ENCODE results near the gene ATF4. TPM values are rescaled to one million over a fixed set of nuclear protein-coding genes. Genes with fewer than 3 reads are reported as not detected.

Gene ATF4
- total RNA-seq, 2 experiments from 2014 or later, result 720 to 732 TPM

DNA sequence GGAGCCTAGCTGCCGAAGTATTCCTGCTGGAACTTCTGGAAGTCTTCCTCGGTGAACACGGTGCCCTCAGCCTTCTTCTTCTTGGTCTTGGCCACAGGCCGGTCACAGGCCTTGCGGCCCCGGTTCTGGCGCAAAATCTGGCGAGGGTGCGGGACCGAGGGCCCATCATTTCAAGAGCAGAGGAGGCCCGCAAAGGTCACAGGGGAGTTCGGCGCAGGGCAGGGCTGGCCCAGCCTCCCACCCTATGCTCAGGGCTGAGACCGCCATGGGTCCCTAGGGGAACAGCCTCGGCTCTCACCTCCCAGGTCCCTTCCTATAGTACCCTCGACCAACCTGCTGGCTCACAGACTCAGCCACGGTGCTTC, 9.1 kb downstream of the ATF4 start:
- CTCF ChIA-PET (ENCODE audit: unreplicated experiment), result interaction anchor here (1.0 to 3.2 kb wide), 5 partner anchors 13 to 186 kb away, joined by 3 to 17 read pairs (median 4); no protein-coding TSS in a partner anchor
- BruUV-seq (replicated peaks), result no TSS peak

DNA sequence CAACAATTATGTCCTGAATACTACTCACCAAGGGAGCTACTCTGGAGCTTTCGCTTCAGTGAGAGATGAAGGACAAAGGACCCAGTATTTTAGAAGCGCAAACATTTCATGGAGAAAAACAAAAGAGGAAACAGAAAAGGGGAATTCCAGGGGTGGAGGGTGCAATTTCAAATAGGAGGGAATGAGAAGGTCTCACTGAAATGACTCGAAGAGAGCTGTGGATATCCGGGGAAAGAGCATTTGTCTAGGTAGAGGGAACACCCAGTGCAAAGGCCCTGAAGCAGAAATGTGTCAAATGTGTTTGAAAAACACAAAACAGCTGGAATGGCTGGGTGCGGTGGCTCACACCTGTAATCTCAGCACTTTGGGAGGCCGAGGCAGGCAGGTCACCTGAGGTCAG, 9.8 kb downstream of the ATF4 start:
- Histone ChIP-seq H3K9me3 (ENCODE audit: low read length) (no peaks in the 10 kb centered on the region), H3K4me3 (ENCODE audit: low read depth, low read length, poor library complexity, severe bottlenecking) (peak overlapping the region; percentile 97), H3K9me2 (ENCODE audit: insufficient read depth, low read length) (no peaks in the 10 kb centered on the region), H3K4me2 (ENCODE audit: low read length) (peak overlapping the region; percentile 81), H3K79me2 (ENCODE audit: insufficient read depth, low read depth, low read length) (peaks cover 27% of the 10 kb centered on the region), H3K4me1 (ENCODE audit: insufficient read depth, low read length, poor library complexity, severe bottlenecking) (peaks cover 77% of the 10 kb centered on the region), H2AFZ (ENCODE audit: low read length) (no peak overlapping the region), H3K36me3 (ENCODE audit: insufficient read depth, low read length) (peaks cover 51% of the 10 kb centered on the region), H4K20me1 (ENCODE audit: insufficient read depth, low read length) (peaks cover 3% of the 10 kb centered on the region; the same call in 1 of the 2 replicates), H3K27ac (ENCODE audit: low read depth, low read length, poor library complexity, severe bottlenecking) (peak overlapping the region; percentile 95)
- CTCF ChIA-PET (ENCODE audit: unreplicated experiment), result interaction anchor here (0.6 kb wide), 2 partner anchors 34 to 223 kb away, joined by 3 read pairs; no protein-coding TSS in a partner anchor
- no TSS peak for BruUV-seq (replicated peaks)
- POLR2A ChIA-PET, result interaction anchor here (1.4 to 2.4 kb wide), 3 partner anchors 10 to 514 kb away, joined by 5 to 15 read pairs (median 5); partner anchors contain the start of gene ATF4
- no peak for TF ChIP-seq EZH2phosphoT487 (IDR thresholded peaks at IDR 0.05; ENCODE audit: borderline replicate concordance, low read depth, low read length)
- TF ChIP-seq, protein P1, sequence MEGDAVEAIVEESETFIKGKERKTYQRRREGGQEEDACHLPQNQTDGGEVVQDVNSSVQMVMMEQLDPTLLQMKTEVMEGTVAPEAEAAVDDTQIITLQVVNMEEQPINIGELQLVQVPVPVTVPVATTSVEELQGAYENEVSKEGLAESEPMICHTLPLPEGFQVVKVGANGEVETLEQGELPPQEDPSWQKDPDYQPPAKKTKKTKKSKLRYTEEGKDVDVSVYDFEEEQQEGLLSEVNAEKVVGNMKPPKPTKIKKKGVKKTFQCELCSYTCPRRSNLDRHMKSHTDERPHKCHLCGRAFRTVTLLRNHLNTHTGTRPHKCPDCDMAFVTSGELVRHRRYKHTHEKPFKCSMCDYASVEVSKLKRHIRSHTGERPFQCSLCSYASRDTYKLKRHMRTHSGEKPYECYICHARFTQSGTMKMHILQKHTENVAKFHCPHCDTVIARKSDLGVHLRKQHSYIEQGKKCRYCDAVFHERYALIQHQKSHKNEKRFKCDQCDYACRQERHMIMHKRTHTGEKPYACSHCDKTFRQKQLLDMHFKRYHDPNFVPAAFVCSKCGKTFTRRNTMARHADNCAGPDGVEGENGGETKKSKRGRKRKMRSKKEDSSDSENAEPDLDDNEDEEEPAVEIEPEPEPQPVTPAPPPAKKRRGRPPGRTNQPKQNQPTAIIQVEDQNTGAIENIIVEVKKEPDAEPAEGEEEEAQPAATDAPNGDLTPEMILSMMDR (conservative IDR thresholded peaks at IDR 0.05; ENCODE audit: low read length), result no peak
- DNase-seq (ENCODE audit: low spot score), result no peak
- intact Hi-C loops (cut with micrococcal nuclease; ENCODE audit: unreplicated experiment), result loop anchor here (10.0 kb wide), 2 partner anchors 415 to 645 kb away; partner anchors contain the start of gene TNRC6B

More for the DNA sequence above, 9.1 kb downstream of the ATF4 start:
- H3K4me2 ChIP-seq (ENCODE audit: low read length), result peak overlapping the region; percentile 81
- H3K9me3 ChIP-seq (ENCODE audit: low read length), result no peaks in the 10 kb centered on the region
- intact Hi-C loops (cut with micrococcal nuclease; ENCODE audit: unreplicated experiment), result loop anchor here (1.0 to 5.0 kb wide), 7 partner anchors 36 to 377 kb away; partner anchors contain the start of genes CBX7, RPL3 and TAB1
- H3K4me1 ChIP-seq (ENCODE audit: insufficient read depth, low read length, poor library complexity, severe bottlenecking), result peaks cover 81% of the 10 kb centered on the region
- peaks cover 3% of the 10 kb centered on the region; the same call in 1 of the 2 replicates for H4K20me1 ChIP-seq (ENCODE audit: insufficient read depth, low read length)
- peak; percentile 29 for DNase-seq (ENCODE audit: low spot score)
- peaks cover 27% of the 10 kb centered on the region for H3K79me2 ChIP-seq (ENCODE audit: insufficient read depth, low read depth, low read length)
- H3K36me3 ChIP-seq (ENCODE audit: insufficient read depth, low read length), result peaks cover 57% of the 10 kb centered on the region
- H3K4me3 ChIP-seq (ENCODE audit: low read depth, low read length, poor library complexity, severe bottlenecking), result peak overlapping the region; percentile 97
- no peak for TF ChIP-seq EZH2phosphoT487 (IDR thresholded peaks at IDR 0.05; ENCODE audit: borderline replicate concordance, low read depth, low read length)
- TF ChIP-seq, protein P1 (conservative IDR thresholded peaks at IDR 0.05; ENCODE audit: low read length), result peak; percentile 57
- POLR2A ChIA-PET, result interaction anchor here (1.1 to 2.4 kb wide), 6 partner anchors 9 to 514 kb away, joined by 3 to 15 read pairs (median 5); partner anchors contain the start of gene ATF4
- no peaks in the 10 kb centered on the region for H3K9me2 ChIP-seq (ENCODE audit: insufficient read depth, low read length)
- H3K27ac ChIP-seq (ENCODE audit: low read depth, low read length, poor library complexity, severe bottlenecking), result peak overlapping the region; percentile 95
- H2AFZ ChIP-seq (ENCODE audit: low read length), result no peak overlapping the region

Measured in OCI-LY7 (cell line).